NOMO-1 treated with dmso at 0.1 percent for 144 hours (cell line): ENCODE data around the gene UCP1.
A peak's percentile ranks its signal among the peaks of the same experiment; 100 is the strongest.
"Not testable (repeated sequence)": the region's sequence is repeated elsewhere in the genome, so short reads cannot be mapped to it uniquely, and the experiment has no call there.

Experiments
- DNase-seq: peaks from one replicate; lab custom pipeline; 2025; ENCODE audit not compliant: unreplicated experiment; lab: John Stamatoyannopoulos, UW

Gene UCP1

GRCh38 chr4:140556372-140557085 lies 12.2 kb downstream of the UCP1 start:
- DNase-seq = no peak

GRCh38 chr4:140533951-140534480 lies 34.7 kb downstream of the UCP1 start:
- DNase-seq = no peak

- DNase-seq = no peak
Measured at GRCh38 chr4:140529434-140529833, 39.3 kb downstream of the UCP1 start.

- DNase-seq = peak; percentile 97
Measured at GRCh38 chr4:140523857-140524742, 44.7 kb downstream of the UCP1 start, which contains the start of gene ELMOD2. TSS of gene ELMOD2 (plus strand) at chr4:140524168. CDS start at chr4:140525429, 1,261 bp downstream.

GRCh38 chr4:140523370-140523856 lies 45.3 kb downstream of the UCP1 start:
- DNase-seq = no peak

- DNase-seq = no peak
Measured at GRCh38 chr4:140515423-140515822, 53.3 kb downstream of the UCP1 start.

GRCh38 chr4:140513765-140514164 lies 55.0 kb downstream of the UCP1 start:
- DNase-seq = not testable (repeated sequence)
